ENCODE data around the gene ANKRD61. TPM values are rescaled to one million over a fixed set of nuclear protein-coding genes. Genes with fewer than 3 reads are reported as not detected.

ANKRD61 gene
- total RNA-seq, result not detected in 2 replicates

DNA sequence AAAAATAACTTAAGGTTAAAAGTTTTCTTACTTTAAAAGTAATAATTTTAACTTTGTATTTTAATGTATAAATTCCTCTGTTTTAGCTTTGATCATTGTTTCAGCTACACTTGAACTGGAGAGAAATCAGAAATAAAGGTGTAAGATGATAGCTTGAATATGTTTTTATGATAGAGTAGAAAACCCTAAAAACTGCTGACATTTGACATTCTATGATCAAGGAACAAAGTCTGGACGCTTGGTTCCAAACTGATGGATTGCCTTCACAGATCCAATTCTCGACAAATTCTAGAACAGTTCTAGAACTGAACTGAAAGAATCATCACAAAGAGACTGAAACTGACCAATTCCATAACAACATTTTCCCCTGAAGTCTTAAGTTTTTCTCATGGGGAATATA lies at the start of gene ANKRD61:
ANKRD61 (plus strand) TSS at position 389 of the 400 bp plus-strand sequence; CDS start at position 389, 0 bp downstream.

GRCh38 chr7:6008668-6009611 lies 22.2 kb upstream of the ANKRD61 start, which contains the start of the genes AIMP2 and PMS2:
TSS of gene AIMP2 (plus strand) at chr7:6009272. CDS start at chr7:6009364, 92 bp downstream.
TSS of gene PMS2 (minus strand) at chr7:6009049. CDS start at chr7:6009019, 30 bp downstream.

Other genes with a start within 250 kb of the ANKRD61 start
- 15.4 and 18.3 TPM in 2 replicates for gene RNF216, start 249.7 kb upstream of the ANKRD61 start, total RNA-seq
- not detected in 2 replicates for gene OCM, start 150.6 kb upstream of the ANKRD61 start, total RNA-seq
- gene CCZ1, start 132.6 kb upstream of the ANKRD61 start, total RNA-seq, result 50.8 and 105 TPM in 2 replicates
- not detected in 2 replicates for gene RSPH10B, start 60.7 kb upstream of the ANKRD61 start, total RNA-seq
- gene PMS2, start 22.3 kb upstream of the ANKRD61 start, total RNA-seq, result 12.2 and 12.5 TPM in 2 replicates
- gene AIMP2, start 22.1 kb upstream of the ANKRD61 start, total RNA-seq, result 79.6 and 83.9 TPM in 2 replicates
- gene EIF2AK1, start 27.8 kb downstream of the ANKRD61 start, total RNA-seq, result 162 and 192 TPM in 2 replicates
- gene USP42, start 73.6 kb downstream of the ANKRD61 start, total RNA-seq, result 3.2 and 5.8 TPM in 2 replicates
- gene CYTH3, start 241.2 kb downstream of the ANKRD61 start, total RNA-seq, result 12.3 and 15.4 TPM in 2 replicates